Ishikawa (cell line): ENCODE results near the gene KCNN2.

Experiments used
- CEBPB ChIP-seq: IDR thresholded peaks from 2 replicates; pipeline ENCODE4 v1.6.1; 2012
- CREB1 ChIP-seq: IDR thresholded peaks from 2 replicates; pipeline ENCODE4 v1.6.1; 2012; ENCODE audit warnings: low read depth
- EGR1 ChIP-seq: IDR thresholded peaks from 2 replicates; pipeline ENCODE4 v1.6.1; 2012
- EP300 ChIP-seq: IDR thresholded peaks from 2 replicates; pipeline ENCODE4 v1.6.1; 2012; ENCODE audit warnings: borderline replicate concordance
- FOXM1 ChIP-seq: IDR thresholded peaks from 2 replicates; pipeline ENCODE4 v1.6.1; 2012; ENCODE audit warnings: low read depth, borderline replicate concordance
- RAD21 ChIP-seq: IDR thresholded peaks from 2 replicates; pipeline ENCODE4 v1.6.1; 2012; ENCODE audit warnings: low read depth
- TAF1 ChIP-seq: IDR thresholded peaks from 2 replicates; pipeline ENCODE4 v1.6.1; 2012; ENCODE audit warnings: low read depth, mild to moderate bottlenecking
- TCF12 ChIP-seq: IDR thresholded peaks from 2 replicates; pipeline ENCODE4 v1.6.1; 2012; ENCODE audit warnings: low read depth
- YY1 ChIP-seq: IDR thresholded peaks from 2 replicates; pipeline ENCODE4 v1.6.1; 2012; ENCODE audit warnings: low read depth
- TF ChIP-seq, protein P1 (sequence below): IDR thresholded peaks from 2 replicates; pipeline ENCODE4 v1.6.1; 2012
- TF ChIP-seq, protein P2 (sequence below): IDR thresholded peaks from 2 replicates; pipeline ENCODE4 v1.6.1; 2012
- TF ChIP-seq, protein P3 (sequence below): IDR thresholded peaks from 2 replicates; pipeline ENCODE4 v1.6.1; 2012; ENCODE audit warnings: low read depth, mild to moderate bottlenecking

DNA sequence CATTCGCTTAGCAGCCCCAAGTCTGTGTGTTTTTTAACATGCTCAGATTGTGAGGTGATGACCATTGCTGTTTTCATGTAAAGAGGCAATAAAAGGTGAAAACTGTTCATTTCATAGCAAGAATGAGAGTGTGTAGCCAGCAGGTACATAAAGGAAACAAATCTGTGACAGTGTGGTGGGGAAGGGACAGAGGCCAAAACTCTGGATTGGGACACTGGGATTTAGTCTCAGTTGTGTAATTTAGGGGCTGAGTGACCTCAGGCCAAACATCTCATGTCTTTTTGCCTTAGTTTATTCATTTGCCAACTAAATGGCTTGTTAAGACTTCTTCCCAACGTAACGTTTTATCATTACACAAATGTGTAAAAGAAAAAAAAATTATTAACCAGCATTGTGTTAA is 47.0 kb downstream of the KCNN2 start:
- TF ChIP-seq, protein P1, sequence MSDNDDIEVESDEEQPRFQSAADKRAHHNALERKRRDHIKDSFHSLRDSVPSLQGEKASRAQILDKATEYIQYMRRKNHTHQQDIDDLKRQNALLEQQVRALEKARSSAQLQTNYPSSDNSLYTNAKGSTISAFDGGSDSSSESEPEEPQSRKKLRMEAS: no peak
- TF ChIP-seq CEBPB (no peak), TCF12 (no peak), TAF1 (no peak), EP300 (no peak), EGR1 (no peak), RAD21 (no peak), FOXM1 (no peak), CREB1 (no peak), YY1 (no peak)
- TF ChIP-seq, protein P2, sequence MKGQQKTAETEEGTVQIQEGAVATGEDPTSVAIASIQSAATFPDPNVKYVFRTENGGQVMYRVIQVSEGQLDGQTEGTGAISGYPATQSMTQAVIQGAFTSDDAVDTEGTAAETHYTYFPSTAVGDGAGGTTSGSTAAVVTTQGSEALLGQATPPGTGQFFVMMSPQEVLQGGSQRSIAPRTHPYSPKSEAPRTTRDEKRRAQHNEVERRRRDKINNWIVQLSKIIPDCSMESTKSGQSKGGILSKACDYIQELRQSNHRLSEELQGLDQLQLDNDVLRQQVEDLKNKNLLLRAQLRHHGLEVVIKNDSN: no peak
- TF ChIP-seq, protein P3, sequence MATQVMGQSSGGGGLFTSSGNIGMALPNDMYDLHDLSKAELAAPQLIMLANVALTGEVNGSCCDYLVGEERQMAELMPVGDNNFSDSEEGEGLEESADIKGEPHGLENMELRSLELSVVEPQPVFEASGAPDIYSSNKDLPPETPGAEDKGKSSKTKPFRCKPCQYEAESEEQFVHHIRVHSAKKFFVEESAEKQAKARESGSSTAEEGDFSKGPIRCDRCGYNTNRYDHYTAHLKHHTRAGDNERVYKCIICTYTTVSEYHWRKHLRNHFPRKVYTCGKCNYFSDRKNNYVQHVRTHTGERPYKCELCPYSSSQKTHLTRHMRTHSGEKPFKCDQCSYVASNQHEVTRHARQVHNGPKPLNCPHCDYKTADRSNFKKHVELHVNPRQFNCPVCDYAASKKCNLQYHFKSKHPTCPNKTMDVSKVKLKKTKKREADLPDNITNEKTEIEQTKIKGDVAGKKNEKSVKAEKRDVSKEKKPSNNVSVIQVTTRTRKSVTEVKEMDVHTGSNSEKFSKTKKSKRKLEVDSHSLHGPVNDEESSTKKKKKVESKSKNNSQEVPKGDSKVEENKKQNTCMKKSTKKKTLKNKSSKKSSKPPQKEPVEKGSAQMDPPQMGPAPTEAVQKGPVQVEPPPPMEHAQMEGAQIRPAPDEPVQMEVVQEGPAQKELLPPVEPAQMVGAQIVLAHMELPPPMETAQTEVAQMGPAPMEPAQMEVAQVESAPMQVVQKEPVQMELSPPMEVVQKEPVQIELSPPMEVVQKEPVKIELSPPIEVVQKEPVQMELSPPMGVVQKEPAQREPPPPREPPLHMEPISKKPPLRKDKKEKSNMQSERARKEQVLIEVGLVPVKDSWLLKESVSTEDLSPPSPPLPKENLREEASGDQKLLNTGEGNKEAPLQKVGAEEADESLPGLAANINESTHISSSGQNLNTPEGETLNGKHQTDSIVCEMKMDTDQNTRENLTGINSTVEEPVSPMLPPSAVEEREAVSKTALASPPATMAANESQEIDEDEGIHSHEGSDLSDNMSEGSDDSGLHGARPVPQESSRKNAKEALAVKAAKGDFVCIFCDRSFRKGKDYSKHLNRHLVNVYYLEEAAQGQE: no peak
